ENCODE measurements around the gene P2RY6. TPM values are rescaled to one million over a fixed set of nuclear protein-coding genes. Genes with fewer than 3 reads are reported as not detected.

The P2RY6 gene
- total RNA-seq, 4 donors from 2014 or later: 1.8 to 2.8 (median 2.3) TPM

GRCh38 chr11:73245461-73245860, 26.7 kb upstream of the P2RY6 start:
- Histone ChIP-seq H3K36me3 (no peaks in the 10 kb centered on the region), H3K9me3 (no peaks in the 10 kb centered on the region), H3K4me3 (no peak overlapping the region), H3K27ac (no peak overlapping the region), H3K4me1 (peaks cover 0 to 16% (median 5%) of the 10 kb centered on the region in 3 donors), H3K27me3 (no peaks in the 10 kb centered on the region)
- no peak for ATAC-seq
- TF ChIP-seq POLR2A (IDR thresholded peaks at IDR 0.05): no peak
- TF ChIP-seq CTCF (IDR thresholded peaks at IDR 0.05): no peak
- no peak for TF ChIP-seq POLR2AphosphoS5 (IDR thresholded peaks at IDR 0.05)
- no peak for TF ChIP-seq EP300 (IDR thresholded peaks at IDR 0.05)
- WGBS, 2 donors (ENCODE audit: low coverage in 1 of 2): 60 to 83% methylated on average over 4 to 6 of the region's 6 CpGs

GRCh38 chr11:73246303-73246702, 25.8 kb upstream of the P2RY6 start:
- Histone ChIP-seq H3K27me3 (no peaks in the 10 kb centered on the region), H3K4me3 (no peak overlapping the region), H3K36me3 (no peaks in the 10 kb centered on the region), H3K27ac (no peak overlapping the region), H3K4me1 (peaks cover 0 to 12% (median 4%) of the 10 kb centered on the region in 3 donors), H3K9me3 (no peaks in the 10 kb centered on the region)
- 95 to 100% methylated on average over 2 of the region's 2 CpGs for WGBS, 2 donors (ENCODE audit: low coverage in 1 of 2)
- TF ChIP-seq EP300 (IDR thresholded peaks at IDR 0.05) (no peak), POLR2AphosphoS5 (IDR thresholded peaks at IDR 0.05) (no peak), POLR2A (IDR thresholded peaks at IDR 0.05) (no peak), CTCF (IDR thresholded peaks at IDR 0.05) (no peak)
- no peak for ATAC-seq

GRCh38 chr11:73248526-73249185, 23.5 kb upstream of the P2RY6 start:
- Histone ChIP-seq H3K4me3 (no peak overlapping the region), H3K9me3 (no peaks in the 10 kb centered on the region), H3K27me3 (no peaks in the 10 kb centered on the region), H3K4me1 (no peaks in the 10 kb centered on the region), H3K36me3 (no peaks in the 10 kb centered on the region), H3K27ac (no peak overlapping the region)
- ATAC-seq: no peak
- WGBS, 2 donors (ENCODE audit: low coverage in 1 of 2): 90 to 94% methylated on average over 2 to 3 of the region's 3 CpGs
- no peak for TF ChIP-seq EP300 (IDR thresholded peaks at IDR 0.05)
- TF ChIP-seq CTCF (IDR thresholded peaks at IDR 0.05): no peak
- TF ChIP-seq POLR2A (IDR thresholded peaks at IDR 0.05): no peak
- no peak for TF ChIP-seq POLR2AphosphoS5 (IDR thresholded peaks at IDR 0.05)

- no peak overlapping the region for H3K4me3 ChIP-seq
- H3K27me3 ChIP-seq: no peaks in the 10 kb centered on the region
- WGBS, 2 donors (ENCODE audit: low coverage in 1 of 2): 67 to 83% methylated on average over 1 to 5 of the region's 5 CpGs
- no peak overlapping the region for H3K27ac ChIP-seq
- no peaks in the 10 kb centered on the region for H3K9me3 ChIP-seq
- no peak for ATAC-seq
- H3K4me1 ChIP-seq: no peaks in the 10 kb centered on the region
- TF ChIP-seq POLR2AphosphoS5 (IDR thresholded peaks at IDR 0.05) (no peak), CTCF (IDR thresholded peaks at IDR 0.05) (no peak), EP300 (IDR thresholded peaks at IDR 0.05) (no peak), POLR2A (IDR thresholded peaks at IDR 0.05) (no peak)
- H3K36me3 ChIP-seq: no peaks in the 10 kb centered on the region
These were observed 22.8 kb upstream of the P2RY6 start for GRCh38 chr11:73249304-73249703.
